HepG2 (cell line): ENCODE results near the gene TANGO2. TPM values are rescaled to one million over a fixed set of nuclear protein-coding genes. Genes with fewer than 3 reads are reported as not detected.

ENCODE experiments used
- ARID2 ChIP-seq: sonication (generic); formaldehyde crosslinking; IDR thresholded peaks from 2 replicates; pipeline ENCODE4 v1.8.1; 2022; ENCODE audit warnings: mild to moderate bottlenecking, missing genetic modification reagents, borderline replicate concordance
- ARNT ChIP-seq: fragments of 450-650 bp; IDR thresholded peaks from 2 replicates; pipeline ENCODE4 v1.6.1; 2017
- ATF2 ChIP-seq: sonication (generic); formaldehyde crosslinking; IDR thresholded peaks from 2 replicates; pipeline ENCODE4 v1.4.0; 2020; ENCODE audit warnings: missing genetic modification reagents
- CC2D1A ChIP-seq: sonication (generic); formaldehyde crosslinking; IDR thresholded peaks from 2 replicates; pipeline ENCODE4 v1.8.1; 2023; ENCODE audit warnings: mild to moderate bottlenecking, missing genetic modification reagents
- HMG20B ChIP-seq: conservative IDR thresholded peaks from 2 replicates; pipeline ENCODE4 v1.6.1; 2016; ENCODE audit warnings: missing genetic modification reagents, missing compliant biosample characterization
- KAT2B ChIP-seq: fragments of 150-350 bp; IDR thresholded peaks from 2 replicates; pipeline ENCODE4 v1.6.1; 2014; ENCODE audit warnings: low read depth, low read length, borderline replicate concordance
- KLF15 ChIP-seq: sonication (generic); formaldehyde crosslinking; IDR thresholded peaks from 2 replicates; pipeline ENCODE4 v1.8.1; 2023; ENCODE audit warnings: borderline replicate concordance, mild to moderate bottlenecking, inconsistent platforms, missing genetic modification reagents, mixed read lengths
- MED8 ChIP-seq: sonication (generic); formaldehyde crosslinking; IDR thresholded peaks from 2 replicates; pipeline ENCODE4 v1.8.1; 2023; ENCODE audit warnings: mild to moderate bottlenecking, missing genetic modification reagents; ENCODE audit not compliant: insufficient replicate concordance
- MEIS1 ChIP-seq: sonication (generic); formaldehyde crosslinking; IDR thresholded peaks from 2 replicates; pipeline ENCODE4 v1.9.0; 2021; ENCODE audit warnings: mild to moderate bottlenecking, missing genetic modification reagents, moderate library complexity, borderline replicate concordance
- NR1H2 ChIP-seq: sonication (generic); formaldehyde crosslinking; IDR thresholded peaks from 2 replicates; pipeline ENCODE4 v1.8.1; 2022; ENCODE audit warnings: low read depth, missing genetic modification reagents, borderline replicate concordance
- STAG1 ChIP-seq: sonication (generic); formaldehyde crosslinking; IDR thresholded peaks from 2 replicates; pipeline ENCODE4 v1.4.0; 2020; ENCODE audit warnings: missing genetic modification reagents
- STAT6 ChIP-seq: sonication (generic); formaldehyde crosslinking; IDR thresholded peaks from 2 replicates; pipeline ENCODE4 v1.4.0; 2020; ENCODE audit warnings: missing genetic modification reagents, mild to moderate bottlenecking, borderline replicate concordance
- TAF15 ChIP-seq: fragments of 200-400 bp; formaldehyde crosslinking; IDR thresholded peaks from one replicate; pipeline ENCODE4 v1.6.1; 2018; ENCODE audit warnings: mild to moderate bottlenecking, low read depth, low read length; ENCODE audit not compliant: poor library complexity, severe bottlenecking
- TMF1 ChIP-seq: sonication (generic); formaldehyde crosslinking; IDR thresholded peaks from 2 replicates; pipeline ENCODE4 v1.8.1; 2022; ENCODE audit warnings: low read depth, missing genetic modification reagents
- ZFP91 ChIP-seq: sonication (generic); formaldehyde crosslinking; IDR thresholded peaks from 2 replicates; pipeline ENCODE4 v1.9.0; 2022; ENCODE audit warnings: missing genetic modification reagents, mild to moderate bottlenecking, borderline replicate concordance
- ZHX1 ChIP-seq: sonication (generic); formaldehyde crosslinking; IDR thresholded peaks from 2 replicates; pipeline ENCODE4 v1.8.1; 2022; ENCODE audit warnings: low read depth, mild to moderate bottlenecking, missing genetic modification reagents
- ZNF207 ChIP-seq: fragments of 450-650 bp; IDR thresholded peaks from 2 replicates; pipeline ENCODE4 v1.6.1; 2016; ENCODE audit warnings: antibody characterized with exemption, borderline replicate concordance
- ZNF282 ChIP-seq: fragments of 450-650 bp; IDR thresholded peaks from 2 replicates; pipeline ENCODE4 v1.6.1; 2018; ENCODE audit not compliant: partially characterized antibody
- ZNF614 ChIP-seq: IDR thresholded peaks from 2 replicates; pipeline ENCODE4 v1.6.1; 2018; ENCODE audit warnings: missing biosample characterization, missing genetic modification reagents, inconsistent platforms, borderline replicate concordance
- ZNF678 ChIP-seq: sonication (generic); formaldehyde crosslinking; IDR thresholded peaks from 2 replicates; pipeline ENCODE4 v1.4.0; 2020; ENCODE audit warnings: mild to moderate bottlenecking, missing genetic modification reagents
- ZSCAN31 ChIP-seq: sonication (generic); formaldehyde crosslinking; IDR thresholded peaks from 2 replicates; pipeline ENCODE4 v1.5.0; 2020; ENCODE audit warnings: low read depth, mild to moderate bottlenecking, missing genetic modification reagents
- polyA plus RNA-seq, 8 experiments: library from polyadenylated mRNA; depleted of rRNA in 3 of 8; stranded (reverse) in 7 of 8; unstranded in 1 of 8; fragments of >200 nt; fragmentation: Illumina TruSeq in 4 of 8; extraction: Trizol in 4 of 8; gene quantifications; 2 replicates each; pipeline versions ENCODE4 v1.2.1 to v1.2.3, GENCODE V29; 2011 to 2016; ENCODE audit warnings: low read depth in 4 of 8, missing spikeins in 1 of 8, mixed read lengths in 1 of 8; ENCODE audit not compliant: insufficient read depth in 1 of 8
- total RNA-seq, 5 experiments: library from RNA; depleted of rRNA; stranded (reverse); fragments of >200 nt; fragmentation: Illumina TruSeq; extraction: Trizol; gene quantifications; 2 replicates each; pipeline ENCODE4 v1.2.3, GENCODE V29; 2016; ENCODE audit warnings: low read depth in 1 of 5

The TANGO2 gene
- total and polyA plus RNA-seq, 2 of the 13 experiments (the other 11 are each of a cell fraction or from before 2014, with no cell fraction given) = 12.9 to 14.8 TPM

GRCh38 chr22:19986410-19987341 lies 34.2 kb upstream of the TANGO2 start (continued):
- TF ChIP-seq ZNF207 = no peak
- no peak for TF ChIP-seq ZNF678 (CRISPR knock-in tag)
- TF ChIP-seq ZHX1 (CRISPR knock-in tag) = no peak
- no peak for TF ChIP-seq ZSCAN31
- no peak for TF ChIP-seq MED8 (CRISPR knock-in tag)
- TF ChIP-seq STAT6 (CRISPR knock-in tag) = no peak
- TF ChIP-seq ARID2 (CRISPR knock-in tag) = no peak
- TF ChIP-seq ARNT = no peak
- TF ChIP-seq MEIS1 (CRISPR knock-in tag) = no peak
- TF ChIP-seq STAG1 (CRISPR knock-in tag) = no peak
- TF ChIP-seq KLF15 (CRISPR knock-in tag) = no peak
- TF ChIP-seq NR1H2 (CRISPR knock-in tag) = no peak
- no peak for TF ChIP-seq ZNF282
- TF ChIP-seq HMG20B (CRISPR knock-in tag) = no peak
- TF ChIP-seq ZFP91 (CRISPR knock-in tag) = peak; percentile 18; the same call in 1 of the 2 replicates
- no peak for TF ChIP-seq ZNF614 (CRISPR knock-in tag)
- no peak; the same call in 1 of the 2 replicates for TF ChIP-seq TMF1 (CRISPR knock-in tag)
- TF ChIP-seq ATF2 (CRISPR knock-in tag) = no peak
- TF ChIP-seq TAF15 = no peak
- TF ChIP-seq KAT2B = no peak
- no peak for TF ChIP-seq CC2D1A (CRISPR knock-in tag)
